Heart right ventricle (tissue), 16 donors: ENCODE results near the gene INTS11. TPM values are rescaled to one million over a fixed set of nuclear protein-coding genes. Genes with fewer than 3 reads are reported as not detected.

Experiments used
- ATAC-seq, 8 donors: fragments of 200-7000 bp; cut with Tn5 transposase; one replicate each; pipeline ENCODE4 v1.9.1; 2020; ENCODE audit warnings: mild to moderate bottlenecking in 8 of 8, moderate library complexity in 8 of 8, moderate number of reproducible peaks in 1 of 8
- DNase-seq, 2 donors: peaks; one replicate each; pipeline ENCODE4 v3.0.0-alpha.2; 2020
- H3K27ac ChIP-seq, 10 donors: fragments of 200-600 bp; sonication (generic) in 2 of 10; one replicate each; pipeline versions ENCODE4 v1.5.0 to v1.8.0; 2020 to 2022; ENCODE audit warnings: mild to moderate bottlenecking in 3 of 10
- H3K27me3 ChIP-seq, 7 donors: fragments of 200-600 bp; one replicate each; pipeline ENCODE4 v1.8.0; 2021 to 2022; ENCODE audit warnings: mild to moderate bottlenecking in 2 of 7
- H3K36me3 ChIP-seq, 9 donors: fragments of 200-600 bp; sonication (generic) in 1 of 9; one replicate each; pipeline versions ENCODE4 v1.5.0 to v1.8.0; 2020 to 2022; ENCODE audit warnings: mild to moderate bottlenecking in 2 of 9
- H3K4me1 ChIP-seq, 9 donors: fragments of 200-600 bp; sonication (generic) in 1 of 9; one replicate each; pipeline versions ENCODE4 v1.5.0 to v1.8.0; 2020 to 2022; ENCODE audit warnings: mild to moderate bottlenecking in 4 of 9
- H3K4me3 ChIP-seq, 10 donors: fragments of 200-600 bp; sonication (generic) in 2 of 10; one replicate each; pipeline versions ENCODE4 v1.5.0 to v1.8.0; 2020 to 2022; ENCODE audit warnings: mild to moderate bottlenecking in 7 of 10, moderate library complexity in 2 of 10
- H3K9me3 ChIP-seq, 11 donors: fragments of 200-600 bp in 10 of 11; sonication (generic) in 2 of 11; one replicate each; pipeline versions ENCODE4 v1.5.0 to v1.8.0; 2013 to 2022; ENCODE audit warnings: mild to moderate bottlenecking in 2 of 11, control low read depth in 1 of 11, moderate library complexity in 1 of 11
- whole genome bisulfite sequencing, 2 donors: extraction: QIAGEN DNeasy Blood & Tissue Kit; methylation state at CpG; one replicate each; pipeline ENCODE4 v1.1.7; 2013; ENCODE audit warnings: inconsistent platforms in 1 of 2; 5-methylcytosine and 5-hydroxymethylcytosine counted together
- intact Hi-C, 10 donors: fragments of 100-400 bp; cut with DNase I; formaldehyde crosslinking; loops; one replicate each; pipeline versions ENCODE4 v1.11.1 to v1.14.2; 2022
- polyA plus RNA-seq, 2 donors: library from polyadenylated mRNA; stranded (reverse); fragments of 200-250 nt; gene quantifications; one replicate each; pipeline ENCODE4 v1.2.3, GENCODE V29; 2013
- total RNA-seq, 10 donors: library from RNA; stranded (reverse); fragmentation: NEBNext Ultra II Directional in 3 of 10; extraction: Animal tissue kit (Norgen Biotek cat#: 25700) in 3 of 10; gene quantifications; one replicate each; pipeline versions ENCODE4 v1.2.1 to v1.2.4, GENCODE V29; 2021 to 2023
- TF ChIP-seq, protein P1 (sequence below), 9 donors: fragments of 200-600 bp; sonication (generic) in 2 of 9; IDR thresholded peaks; one replicate each; pipeline versions ENCODE4 v1.5.0 to v1.8.0; 2021 to 2022; ENCODE audit warnings: antibody characterized with exemption in 9 of 9, mild to moderate bottlenecking in 5 of 9, moderate library complexity in 1 of 9
- donor health status: Arrhythmogenic right ventricular cardiomyopathy.
- donor health status: ischemic (EF 13 %, LVEDD 7.1; RV severe dilation, severe dysfunction).
- donor health status: healthy with polysubstance abuse.
- donor health status: DM: no; HTN: yes; CAD: no.
- donor health status: DM: no; HTN: no; CAD: no.
- donor health status: ischemic (EF 25% LVEDD 6.9; RV normal size, moderate dysfunction).
- donor health status: ischemic (EF 25% LVEDD 5.7; RV mildly dilated, moderate dysfunction).
- donor health status: healthy.
- donor health status: DM: yes; HTN: yes; CAD: no.
- donor health status: Ischemic cardiomyopathy.
- donor health status: ischemic (EF 35%, LVEDD 5.7; RV mildly dilated, moderate dysfunction).
- donor health status: nonischemic (EF 11% LVEDD 7.7; RV severe dilation, severe dysfunction).
- donor health status: DM: yes; HTN: yes; CAD: no.
- donor health status: PGD.
- donor health status: ischemic (EF 29% LVEDD 5.4; RV normal size, mild dysfunction).
- donor health status: nonischemic (EF 23%, LVEDD 6.1; RV moderate dilation, normal function).

Gene INTS11
- total and polyA plus RNA-seq, 12 donors, result 44.7 to 269 (median 57.4) TPM

DNA sequence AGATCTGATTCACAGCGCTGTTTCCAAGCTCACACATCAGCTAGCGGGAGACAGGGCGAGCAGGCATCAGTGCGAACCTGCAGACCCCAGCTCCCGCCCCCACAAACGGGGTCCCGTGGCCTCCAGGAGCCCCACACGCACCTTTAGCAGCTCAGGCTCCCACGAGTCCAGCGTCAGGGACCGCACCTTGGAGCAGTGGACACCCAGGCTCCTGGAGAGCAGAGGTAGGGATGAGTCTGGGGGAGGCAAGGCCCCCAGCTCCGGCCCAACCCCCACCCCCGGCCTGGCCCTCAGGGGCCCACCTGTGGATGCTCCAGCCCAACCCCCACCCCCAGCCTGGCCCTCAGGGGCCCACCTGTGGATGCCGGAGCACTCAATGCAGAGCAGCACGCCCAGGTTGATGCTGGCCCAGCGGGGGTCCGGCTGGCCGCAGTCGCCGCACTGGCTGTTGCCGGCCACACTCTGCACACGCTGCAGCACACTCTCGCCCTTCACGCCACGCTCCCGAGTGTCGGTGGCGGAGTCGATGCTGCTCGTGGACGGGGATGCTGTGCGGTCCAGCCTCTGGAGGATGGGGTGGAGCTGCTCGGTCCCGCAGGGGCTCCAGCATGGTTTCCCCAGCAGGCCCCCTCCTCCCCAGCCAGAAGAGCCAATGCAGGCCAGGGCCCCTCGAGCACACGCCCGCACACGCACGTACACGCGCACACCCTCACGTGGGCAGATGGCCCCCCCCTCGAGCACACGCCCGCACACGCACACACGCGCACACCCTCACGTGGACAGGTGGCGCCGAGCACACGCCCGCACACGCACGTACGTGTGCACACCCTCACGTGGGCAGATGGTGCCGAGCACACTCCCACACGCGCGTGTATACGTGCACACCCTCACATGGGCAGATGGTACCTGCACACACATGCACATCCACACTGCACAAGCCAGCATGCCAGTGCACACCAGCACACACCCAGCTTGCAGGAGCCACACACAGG, 28.1 kb downstream of the INTS11 start:
- Histone ChIP-seq H3K27ac (no peak overlapping the region), H3K4me1 (peaks cover 0 to 13% (median 3%) of the 10 kb centered on the region in 9 donors), H3K4me3 (no peak overlapping the region), H3K36me3 (peaks cover 0 to 63% (median 16%) of the 10 kb centered on the region in 9 donors), H3K9me3 (no peaks in the 10 kb centered on the region), H3K27me3 (no peaks in the 10 kb centered on the region)
- ATAC-seq, result no peak
- WGBS, 2 donors, result 94 to 96% methylated on average over 61 to 62 of the region's 62 CpGs
- intact Hi-C loops, result loop anchor here in 3 of 10 donors (10.0 kb wide), 3 partner anchors 172 to 272 kb away; partner anchors contain the start of gene AGRN (in 1 of the 3)
- no peak for DNase-seq
- TF ChIP-seq, protein P1, sequence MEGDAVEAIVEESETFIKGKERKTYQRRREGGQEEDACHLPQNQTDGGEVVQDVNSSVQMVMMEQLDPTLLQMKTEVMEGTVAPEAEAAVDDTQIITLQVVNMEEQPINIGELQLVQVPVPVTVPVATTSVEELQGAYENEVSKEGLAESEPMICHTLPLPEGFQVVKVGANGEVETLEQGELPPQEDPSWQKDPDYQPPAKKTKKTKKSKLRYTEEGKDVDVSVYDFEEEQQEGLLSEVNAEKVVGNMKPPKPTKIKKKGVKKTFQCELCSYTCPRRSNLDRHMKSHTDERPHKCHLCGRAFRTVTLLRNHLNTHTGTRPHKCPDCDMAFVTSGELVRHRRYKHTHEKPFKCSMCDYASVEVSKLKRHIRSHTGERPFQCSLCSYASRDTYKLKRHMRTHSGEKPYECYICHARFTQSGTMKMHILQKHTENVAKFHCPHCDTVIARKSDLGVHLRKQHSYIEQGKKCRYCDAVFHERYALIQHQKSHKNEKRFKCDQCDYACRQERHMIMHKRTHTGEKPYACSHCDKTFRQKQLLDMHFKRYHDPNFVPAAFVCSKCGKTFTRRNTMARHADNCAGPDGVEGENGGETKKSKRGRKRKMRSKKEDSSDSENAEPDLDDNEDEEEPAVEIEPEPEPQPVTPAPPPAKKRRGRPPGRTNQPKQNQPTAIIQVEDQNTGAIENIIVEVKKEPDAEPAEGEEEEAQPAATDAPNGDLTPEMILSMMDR (IDR thresholded peaks at IDR 0.05), result no peak

DNA sequence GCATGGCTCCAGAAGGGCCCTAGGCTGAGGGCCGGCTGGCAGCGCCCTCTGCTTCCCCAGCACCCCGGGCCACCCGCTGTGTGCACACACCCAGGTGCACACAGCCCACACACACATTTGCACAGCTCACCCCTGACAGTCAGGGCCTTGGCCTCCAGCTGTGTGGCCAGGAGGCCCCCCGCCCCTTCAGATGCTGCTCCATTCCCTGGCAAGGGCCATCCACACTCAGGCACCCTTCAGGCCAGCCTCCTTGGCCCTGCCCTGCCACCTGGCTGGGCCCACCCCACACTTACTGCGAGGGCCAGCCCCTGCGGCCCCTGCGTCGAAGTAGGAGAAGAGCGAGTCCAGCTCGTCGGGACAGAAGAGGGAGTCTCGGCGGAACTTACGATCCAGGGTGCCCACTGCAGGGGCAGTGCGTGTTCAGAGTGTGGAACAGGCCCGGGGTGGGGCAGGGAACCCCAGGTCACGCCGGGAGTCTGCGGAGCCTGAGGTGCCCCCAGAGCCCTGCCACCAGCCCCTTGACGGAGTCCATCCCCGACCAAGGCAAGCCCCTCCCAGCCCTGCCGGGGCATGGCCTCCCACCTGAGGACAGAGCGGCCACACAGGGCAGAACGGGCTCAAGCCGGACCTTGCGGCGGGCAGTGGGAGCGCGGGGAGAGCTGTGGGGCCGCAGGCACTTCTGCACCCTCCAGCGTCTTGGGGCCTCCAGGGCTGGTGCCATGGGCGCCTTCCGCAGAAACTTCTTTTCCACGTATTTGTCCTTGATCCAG, 29.1 kb downstream of the INTS11 start:
- Histone ChIP-seq H3K27me3 (no peaks in the 10 kb centered on the region), H3K36me3 (peaks cover 0 to 61% (median 16%) of the 10 kb centered on the region in 9 donors), H3K4me3 (no peak overlapping the region), H3K27ac (no peak overlapping the region), H3K4me1 (peaks cover 0 to 20% (median 7%) of the 10 kb centered on the region in 9 donors), H3K9me3 (no peaks in the 10 kb centered on the region)
- DNase-seq (no peak), ATAC-seq (no peak)
- intact Hi-C loops, result loop anchor here in 3 of 10 donors (10.0 kb wide), 3 partner anchors 171 to 271 kb away; partner anchors contain the start of gene AGRN (in 1 of the 3)
- 93 to 96% methylated on average over 35 of the region's 35 CpGs for WGBS, 2 donors
- TF ChIP-seq, protein P1 (IDR thresholded peaks at IDR 0.05), result no peak

DNA sequence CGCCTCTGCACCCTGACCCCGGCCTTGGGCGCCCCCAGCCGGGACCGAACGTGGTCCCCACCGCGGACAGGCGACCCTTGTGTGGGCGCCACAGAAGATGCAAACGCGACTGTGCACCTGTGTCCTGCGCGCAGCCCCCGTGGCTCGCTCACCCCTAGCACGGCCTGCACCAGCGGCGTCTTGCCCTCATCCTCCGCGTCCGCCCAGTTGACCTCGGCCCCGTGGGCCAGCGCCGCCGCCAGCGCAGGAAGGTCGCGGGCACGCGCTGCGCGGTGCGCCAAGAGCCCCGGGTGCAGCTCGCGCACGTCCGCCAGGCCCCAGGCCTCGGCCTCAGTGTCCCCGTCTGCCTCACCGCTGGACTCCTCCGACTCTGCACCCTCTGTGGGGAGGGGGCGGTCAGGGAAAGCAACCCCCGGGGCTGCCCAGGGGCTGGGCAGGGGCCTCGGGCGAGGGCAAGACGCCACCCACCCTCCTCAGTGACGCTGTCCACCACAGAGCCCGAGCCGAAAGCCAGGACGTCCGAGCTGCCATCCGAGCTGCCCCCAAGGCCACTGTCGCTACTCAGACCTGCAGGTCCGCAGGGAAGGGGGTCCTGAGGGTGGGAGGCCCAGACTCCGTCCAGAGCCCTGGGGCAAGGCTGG, 30.1 kb downstream of the INTS11 start:
- WGBS, 2 donors, result 88 to 90% methylated on average over 41 to 58 of the region's 58 CpGs
- Histone ChIP-seq H3K36me3 (peaks cover 0 to 52% (median 16%) of the 10 kb centered on the region in 9 donors), H3K4me1 (peaks cover 0 to 20% (median 7%) of the 10 kb centered on the region in 9 donors), H3K27me3 (no peaks in the 10 kb centered on the region), H3K4me3 (no peak overlapping the region), H3K9me3 (no peaks in the 10 kb centered on the region), H3K27ac (no peak overlapping the region)
- intact Hi-C loops, result loop anchor here in 5 of 10 donors (5.0 to 10.0 kb wide), 4 partner anchors 170 to 270 kb away; partner anchors contain the start of gene AGRN (in 1 of the 5)
- TF ChIP-seq, protein P1 (IDR thresholded peaks at IDR 0.05), result no peak
- no peak for DNase-seq
- no peak for ATAC-seq
